GM23338 (cell line): ENCODE results near the gene EID2.

Experiments
- CREB1 ChIP-seq: fragments of 250-450 bp; sonication (Bioruptor Pico); IDR thresholded peaks from 2 replicates; pipeline ENCODE4 v1.5.0; 2020; ENCODE audit warnings: low read depth, mild to moderate bottlenecking, moderate library complexity
- ETS1 ChIP-seq: IDR thresholded peaks from 2 replicates; pipeline ENCODE4 v1.6.1; 2016; ENCODE audit warnings: antibody characterized with exemption
- EZH2 ChIP-seq: fragments of 200-600 bp; sonication (generic); IDR thresholded peaks from one replicate; pipeline ENCODE4 v1.8.0; 2017; ENCODE audit warnings: antibody characterized with exemption, mild to moderate bottlenecking, low read depth; ENCODE audit not compliant: unreplicated experiment
- EZH2phosphoT487 ChIP-seq: fragments of 200-600 bp; sonication (generic); IDR thresholded peaks from one replicate; pipeline ENCODE4 v1.8.1; 2018; ENCODE audit warnings: antibody characterized with exemption; ENCODE audit not compliant: unreplicated experiment
- JUNB ChIP-seq: IDR thresholded peaks from one replicate; pipeline ENCODE4 v1.6.1; 2016; ENCODE audit warnings: antibody characterized with exemption; ENCODE audit not compliant: unreplicated experiment
- NANOG ChIP-seq: IDR thresholded peaks from 2 replicates; pipeline ENCODE4 v1.6.1; 2016; ENCODE audit warnings: antibody characterized with exemption, borderline replicate concordance
- POLR2AphosphoS5 ChIP-seq: IDR thresholded peaks from 2 replicates; pipeline ENCODE4 v1.6.1; 2016; ENCODE audit warnings: antibody characterized with exemption, low read depth
- REST ChIP-seq: IDR thresholded peaks from one replicate; pipeline ENCODE4 v1.6.1; 2018; ENCODE audit warnings: antibody characterized with exemption; ENCODE audit not compliant: unreplicated experiment
- STAT1 ChIP-seq: IDR thresholded peaks from one replicate; pipeline ENCODE4 v1.6.1; 2016; ENCODE audit warnings: antibody characterized with exemption; ENCODE audit not compliant: unreplicated experiment
- ZNF114 ChIP-seq: fragments of 250-450 bp; sonication (Bioruptor Pico); IDR thresholded peaks from 2 replicates; pipeline ENCODE4 v1.5.0; 2020; ENCODE audit warnings: mild to moderate bottlenecking, moderate library complexity
- ZNF331 ChIP-seq: fragments of 250-450 bp; sonication (Bioruptor Pico); IDR thresholded peaks from 2 replicates; pipeline ENCODE4 v1.5.0; 2020; ENCODE audit warnings: low read depth, mild to moderate bottlenecking, moderate library complexity
- TF ChIP-seq, protein P1 (sequence below), 2 experiments: fragments of 200-600 bp in 1 of 2; sonication (generic) in 1 of 2; conservative IDR thresholded peaks; 2 replicates each; pipeline versions ENCODE4 v1.5.1 to v1.6.1; 2016 to 2017; ENCODE audit warnings: antibody characterized with exemption in 2 of 2, low read depth in 2 of 2, mild to moderate bottlenecking in 2 of 2, moderate library complexity in 1 of 2
- TF ChIP-seq, protein P2 (sequence below): fragments of 250-450 bp; sonication (Bioruptor Pico); IDR thresholded peaks from 2 replicates; pipeline ENCODE4 v1.5.0; 2020; ENCODE audit warnings: mild to moderate bottlenecking, moderate library complexity

GRCh38 chr19:39544911-39545310, 5.0 kb upstream of the EID2 start:
- TF ChIP-seq, protein P1, sequence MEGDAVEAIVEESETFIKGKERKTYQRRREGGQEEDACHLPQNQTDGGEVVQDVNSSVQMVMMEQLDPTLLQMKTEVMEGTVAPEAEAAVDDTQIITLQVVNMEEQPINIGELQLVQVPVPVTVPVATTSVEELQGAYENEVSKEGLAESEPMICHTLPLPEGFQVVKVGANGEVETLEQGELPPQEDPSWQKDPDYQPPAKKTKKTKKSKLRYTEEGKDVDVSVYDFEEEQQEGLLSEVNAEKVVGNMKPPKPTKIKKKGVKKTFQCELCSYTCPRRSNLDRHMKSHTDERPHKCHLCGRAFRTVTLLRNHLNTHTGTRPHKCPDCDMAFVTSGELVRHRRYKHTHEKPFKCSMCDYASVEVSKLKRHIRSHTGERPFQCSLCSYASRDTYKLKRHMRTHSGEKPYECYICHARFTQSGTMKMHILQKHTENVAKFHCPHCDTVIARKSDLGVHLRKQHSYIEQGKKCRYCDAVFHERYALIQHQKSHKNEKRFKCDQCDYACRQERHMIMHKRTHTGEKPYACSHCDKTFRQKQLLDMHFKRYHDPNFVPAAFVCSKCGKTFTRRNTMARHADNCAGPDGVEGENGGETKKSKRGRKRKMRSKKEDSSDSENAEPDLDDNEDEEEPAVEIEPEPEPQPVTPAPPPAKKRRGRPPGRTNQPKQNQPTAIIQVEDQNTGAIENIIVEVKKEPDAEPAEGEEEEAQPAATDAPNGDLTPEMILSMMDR (conservative IDR thresholded peaks at IDR 0.05; ENCODE audit: low read depth in 2 of 2): no peak
- no peak for TF ChIP-seq REST
- TF ChIP-seq EZH2: no peak
- no peak for TF ChIP-seq CREB1 (CRISPR knock-in tag)
- no peak for TF ChIP-seq POLR2AphosphoS5
- TF ChIP-seq JUNB: no peak
- no peak for TF ChIP-seq EZH2phosphoT487
- TF ChIP-seq ZNF331 (CRISPR knock-in tag): no peak
- TF ChIP-seq ZNF114: no peak
- TF ChIP-seq, protein P2, sequence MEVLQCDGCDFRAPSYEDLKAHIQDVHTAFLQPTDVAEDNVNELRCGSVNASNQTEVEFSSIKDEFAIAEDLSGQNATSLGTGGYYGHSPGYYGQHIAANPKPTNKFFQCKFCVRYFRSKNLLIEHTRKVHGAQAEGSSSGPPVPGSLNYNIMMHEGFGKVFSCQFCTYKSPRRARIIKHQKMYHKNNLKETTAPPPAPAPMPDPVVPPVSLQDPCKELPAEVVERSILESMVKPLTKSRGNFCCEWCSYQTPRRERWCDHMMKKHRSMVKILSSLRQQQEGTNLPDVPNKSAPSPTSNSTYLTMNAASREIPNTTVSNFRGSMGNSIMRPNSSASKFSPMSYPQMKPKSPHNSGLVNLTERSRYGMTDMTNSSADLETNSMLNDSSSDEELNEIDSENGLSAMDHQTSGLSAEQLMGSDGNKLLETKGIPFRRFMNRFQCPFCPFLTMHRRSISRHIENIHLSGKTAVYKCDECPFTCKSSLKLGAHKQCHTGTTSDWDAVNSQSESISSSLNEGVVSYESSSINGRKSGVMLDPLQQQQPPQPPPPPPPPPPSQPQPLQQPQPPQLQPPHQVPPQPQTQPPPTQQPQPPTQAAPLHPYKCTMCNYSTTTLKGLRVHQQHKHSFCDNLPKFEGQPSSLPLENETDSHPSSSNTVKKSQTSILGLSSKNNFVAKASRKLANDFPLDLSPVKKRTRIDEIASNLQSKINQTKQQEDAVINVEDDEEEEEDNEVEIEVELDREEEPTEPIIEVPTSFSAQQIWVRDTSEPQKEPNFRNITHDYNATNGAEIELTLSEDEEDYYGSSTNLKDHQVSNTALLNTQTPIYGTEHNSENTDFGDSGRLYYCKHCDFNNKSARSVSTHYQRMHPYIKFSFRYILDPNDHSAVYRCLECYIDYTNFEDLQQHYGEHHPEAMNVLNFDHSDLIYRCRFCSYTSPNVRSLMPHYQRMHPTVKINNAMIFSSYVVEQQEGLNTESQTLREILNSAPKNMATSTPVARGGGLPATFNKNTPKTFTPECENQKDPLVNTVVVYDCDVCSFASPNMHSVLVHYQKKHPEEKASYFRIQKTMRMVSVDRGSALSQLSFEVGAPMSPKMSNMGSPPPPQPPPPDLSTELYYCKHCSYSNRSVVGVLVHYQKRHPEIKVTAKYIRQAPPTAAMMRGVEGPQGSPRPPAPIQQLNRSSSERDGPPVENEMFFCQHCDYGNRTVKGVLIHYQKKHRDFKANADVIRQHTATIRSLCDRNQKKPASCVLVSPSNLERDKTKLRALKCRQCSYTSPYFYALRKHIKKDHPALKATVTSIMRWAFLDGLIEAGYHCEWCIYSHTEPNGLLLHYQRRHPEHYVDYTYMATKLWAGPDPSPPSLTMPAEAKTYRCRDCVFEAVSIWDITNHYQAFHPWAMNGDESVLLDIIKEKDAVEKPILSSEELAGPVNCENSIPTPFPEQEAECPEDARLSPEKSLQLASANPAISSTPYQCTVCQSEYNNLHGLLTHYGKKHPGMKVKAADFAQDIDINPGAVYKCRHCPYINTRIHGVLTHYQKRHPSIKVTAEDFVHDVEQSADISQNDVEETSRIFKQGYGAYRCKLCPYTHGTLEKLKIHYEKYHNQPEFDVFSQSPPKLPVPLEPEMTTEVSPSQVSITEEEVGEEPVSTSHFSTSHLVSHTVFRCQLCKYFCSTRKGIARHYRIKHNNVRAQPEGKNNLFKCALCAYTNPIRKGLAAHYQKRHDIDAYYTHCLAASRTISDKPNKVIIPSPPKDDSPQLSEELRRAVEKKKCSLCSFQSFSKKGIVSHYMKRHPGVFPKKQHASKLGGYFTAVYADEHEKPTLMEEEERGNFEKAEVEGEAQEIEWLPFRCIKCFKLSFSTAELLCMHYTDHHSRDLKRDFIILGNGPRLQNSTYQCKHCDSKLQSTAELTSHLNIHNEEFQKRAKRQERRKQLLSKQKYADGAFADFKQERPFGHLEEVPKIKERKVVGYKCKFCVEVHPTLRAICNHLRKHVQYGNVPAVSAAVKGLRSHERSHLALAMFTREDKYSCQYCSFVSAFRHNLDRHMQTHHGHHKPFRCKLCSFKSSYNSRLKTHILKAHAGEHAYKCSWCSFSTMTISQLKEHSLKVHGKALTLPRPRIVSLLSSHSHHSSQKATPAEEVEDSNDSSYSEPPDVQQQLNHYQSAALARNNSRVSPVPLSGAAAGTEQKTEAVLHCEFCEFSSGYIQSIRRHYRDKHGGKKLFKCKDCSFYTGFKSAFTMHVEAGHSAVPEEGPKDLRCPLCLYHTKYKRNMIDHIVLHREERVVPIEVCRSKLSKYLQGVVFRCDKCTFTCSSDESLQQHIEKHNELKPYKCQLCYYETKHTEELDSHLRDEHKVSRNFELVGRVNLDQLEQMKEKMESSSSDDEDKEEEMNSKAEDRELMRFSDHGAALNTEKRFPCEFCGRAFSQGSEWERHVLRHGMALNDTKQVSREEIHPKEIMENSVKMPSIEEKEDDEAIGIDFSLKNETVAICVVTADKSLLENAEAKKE (CRISPR knock-in tag): no peak
- no peak for TF ChIP-seq NANOG
- no peak for TF ChIP-seq STAT1
- no peak for TF ChIP-seq ETS1
